ENCODE measurements around the gene PTRH2. TPM values are rescaled to one million over a fixed set of nuclear protein-coding genes. Genes with fewer than 3 reads are reported as not detected.

The PTRH2 gene
- total RNA-seq, 1 experiment from 2014 or later: 40.8 TPM

- Histone ChIP-seq H4K91ac (ENCODE audit: insufficient read length, low read depth, low read length) (no peak overlapping the region), H3K4ac (ENCODE audit: low read depth, low read length) (no peak overlapping the region), H4K8ac (replicated peaks; ENCODE audit: insufficient read length, low read depth, low read length) (no peak overlapping the region), H3T11ph (ENCODE audit: low read length) (no peak overlapping the region), H3K27me3 (ENCODE audit: insufficient read depth, low read length) (no peaks in the 10 kb centered on the region), H3K23ac (ENCODE audit: insufficient read length, low read depth, low read length) (no peak overlapping the region), H3K27ac (ENCODE audit: insufficient read length, low read depth, low read length) (no peak overlapping the region), H3K79me2 (ENCODE audit: insufficient read depth, low read length) (no peaks in the 10 kb centered on the region), H4K5ac (ENCODE audit: insufficient read length, low read depth, low read length) (no peak overlapping the region), H4K20me1 (ENCODE audit: control insufficient read depth, insufficient read depth, insufficient read length) (no peaks in the 10 kb centered on the region), H3K4me2 (ENCODE audit: insufficient read depth, insufficient read length, low read length) (no peak overlapping the region), H3K9ac (ENCODE audit: extremely low read depth, insufficient read length, low read length) (no peak overlapping the region), H2AK5ac (ENCODE audit: insufficient read length, low read length) (no peak overlapping the region), H2BK5ac (ENCODE audit: insufficient read length, low read length) (no peak overlapping the region), H2BK120ac (ENCODE audit: low read depth, low read length, poor library complexity, severe bottlenecking) (no peak overlapping the region), H3K23me2 (ENCODE audit: insufficient read length, low read depth, low read length, poor library complexity, severe bottlenecking) (no peaks in the 10 kb centered on the region), H2BK12ac (ENCODE audit: insufficient read length, low read depth, low read length) (no peak overlapping the region), H3K18ac (ENCODE audit: insufficient read length, low read depth, low read length) (no peak overlapping the region), H2BK15ac (ENCODE audit: low read depth, low read length) (no peak overlapping the region), H3K56ac (ENCODE audit: insufficient read length, low read depth, low read length) (no peak overlapping the region), H3K4me1 (ENCODE audit: insufficient read depth, low read length) (no peaks in the 10 kb centered on the region), H2AFZ (ENCODE audit: low read length) (no peak overlapping the region), H3K9me3 (ENCODE audit: control insufficient read depth, low read depth, low read length) (no peaks in the 10 kb centered on the region), H2BK20ac (ENCODE audit: low read depth, low read length, poor library complexity, severe bottlenecking) (no peak overlapping the region), H3K79me1 (ENCODE audit: insufficient read depth, low read depth, low read length, poor library complexity, severe bottlenecking) (no peaks in the 10 kb centered on the region), H3K14ac (ENCODE audit: insufficient read depth, low read length) (no peak overlapping the region)
- TF ChIP-seq, protein P1, sequence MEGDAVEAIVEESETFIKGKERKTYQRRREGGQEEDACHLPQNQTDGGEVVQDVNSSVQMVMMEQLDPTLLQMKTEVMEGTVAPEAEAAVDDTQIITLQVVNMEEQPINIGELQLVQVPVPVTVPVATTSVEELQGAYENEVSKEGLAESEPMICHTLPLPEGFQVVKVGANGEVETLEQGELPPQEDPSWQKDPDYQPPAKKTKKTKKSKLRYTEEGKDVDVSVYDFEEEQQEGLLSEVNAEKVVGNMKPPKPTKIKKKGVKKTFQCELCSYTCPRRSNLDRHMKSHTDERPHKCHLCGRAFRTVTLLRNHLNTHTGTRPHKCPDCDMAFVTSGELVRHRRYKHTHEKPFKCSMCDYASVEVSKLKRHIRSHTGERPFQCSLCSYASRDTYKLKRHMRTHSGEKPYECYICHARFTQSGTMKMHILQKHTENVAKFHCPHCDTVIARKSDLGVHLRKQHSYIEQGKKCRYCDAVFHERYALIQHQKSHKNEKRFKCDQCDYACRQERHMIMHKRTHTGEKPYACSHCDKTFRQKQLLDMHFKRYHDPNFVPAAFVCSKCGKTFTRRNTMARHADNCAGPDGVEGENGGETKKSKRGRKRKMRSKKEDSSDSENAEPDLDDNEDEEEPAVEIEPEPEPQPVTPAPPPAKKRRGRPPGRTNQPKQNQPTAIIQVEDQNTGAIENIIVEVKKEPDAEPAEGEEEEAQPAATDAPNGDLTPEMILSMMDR (conservative IDR thresholded peaks at IDR 0.05): no peak
- H3K27ac Mint-ChIP-seq: peak overlapping the region in 1 of 3 experiments; percentile 4; a peak in 2 of 7 replicates
- H3K9me3 Mint-ChIP-seq: no peaks in the 10 kb centered on the region
- WGBS (ENCODE audit: extremely low coverage, insufficient read length, low lambda C conversion rate): no CpG with 5 or more reads among the region's 1 CpG
- H3K4me3 Mint-ChIP-seq: no peak overlapping the region
- no peaks in the 10 kb centered on the region for H3K27me3 Mint-ChIP-seq (ENCODE audit: low read depth)
- no peaks in the 10 kb centered on the region for H3K4me1 Mint-ChIP-seq
- DNase-seq: no peak
- H3K36me3 Mint-ChIP-seq (ENCODE audit: insufficient read depth in 1 of 3, low read depth in 3 of 3): peaks cover 20 to 65% (median 48%) of the 10 kb centered on the region in 3 experiments; a peak in 5 of 7 replicates
Measured at GRCh38 chr17:59675231-59675630, 32.0 kb downstream of the PTRH2 start.
